A549 (cell line): ENCODE data around the gene PRKN. TPM values are rescaled to one million over a fixed set of nuclear protein-coding genes. Genes with fewer than 3 reads are reported as not detected.

Source experiments
- ATAC-seq, 2 experiments: fragments of 200-7000 bp in 1 of 2; fragments of >200 bp in 1 of 2; cut with Nextera tagmentation in 1 of 2; cut with Tn5 transposase in 1 of 2; 3 replicates each; pipeline versions ENCODE4 v1.8.0 to v1.9.1; 2018 to 2020; ENCODE audit warnings: mild to moderate bottlenecking in 1 of 2, moderate library complexity in 1 of 2
- CTCF ChIA-PET: fragments of 300-600 bp; sonication (Branson Sonifier 250); formaldehyde crosslinking; extraction: SDS; loops from one replicate; lab custom pipeline; 2021; ENCODE audit warnings: antibody characterized with exemption, inconsistent platforms; lab: Yijun Ruan, JAX
- POLR2A ChIA-PET: fragments of 350-600 bp; formaldehyde crosslinking; extraction: SDS; loops from one replicate; lab custom pipeline; 2021; ENCODE audit warnings: antibody characterized with exemption, inconsistent platforms; lab: Yijun Ruan, JAX
- DNase-seq, 2 experiments: peaks; one replicate each; pipeline versions ENCODE4 v3.0.0 to v3.0.0-alpha.2; 2011 to 2016; ENCODE audit warnings: low read depth in 1 of 2, low spot score in 1 of 2
- FAIRE-seq: peaks from 2 replicates; lab custom pipeline; 2011; peaks lifted over from hg19 to GRCh38; lab: Jason Lieb, UNC
- H3K27ac ChIP-seq, 2 experiments: fragments of >200 bp; sonication (Bioruptor Twin); formaldehyde crosslinking; 3 replicates each; pipeline ENCODE4 v1.5.1; 2016 to 2017
- H3K4me1 ChIP-seq: fragments of >200 bp; sonication (Bioruptor Twin); formaldehyde crosslinking; 3 replicates; pipeline ENCODE4 v1.6.1; 2016
- H3K4me2 ChIP-seq: fragments of >200 bp; sonication (Bioruptor Twin); formaldehyde crosslinking; 3 replicates; pipeline ENCODE4 v1.6.1; 2016
- H3K4me3 ChIP-seq: fragments of >200 bp; sonication (Bioruptor Twin); formaldehyde crosslinking; 3 replicates; pipeline ENCODE4 v1.5.1; 2016
- H3K9me3 ChIP-seq: fragments of >200 bp; sonication (Bioruptor Twin); formaldehyde crosslinking; 3 replicates; pipeline ENCODE4 v1.6.1; 2016
- ATOH8 ChIP-seq: fragments of 250-450 bp; sonication (Bioruptor Pico); IDR thresholded peaks from 2 replicates; pipeline ENCODE4 v1.5.0; 2020; ENCODE audit warnings: low read depth, mild to moderate bottlenecking, moderate library complexity
- CHD2 ChIP-seq: fragments of 150-350 bp; IDR thresholded peaks from 2 replicates; pipeline ENCODE4 v1.6.1; 2014; ENCODE audit warnings: low read length; ENCODE audit not compliant: partially characterized antibody
- FOSB ChIP-seq: fragments of 250-450 bp; sonication (Bioruptor Pico); IDR thresholded peaks from 2 replicates; pipeline ENCODE4 v1.5.0; 2020; ENCODE audit warnings: mild to moderate bottlenecking, moderate library complexity
- FOSL2 ChIP-seq, 2 experiments: fragments of 450-650 bp in 1 of 2; fragments of >200 bp in 1 of 2; sonication (Bioruptor Twin) in 1 of 2; formaldehyde crosslinking; IDR thresholded peaks; 2 replicates each; pipeline versions ENCODE4 v1.5.0 to v1.6.1; 2016 to 2020; ENCODE audit warnings: mild to moderate bottlenecking in 1 of 2, moderate library complexity in 1 of 2
- HES2 ChIP-seq: fragments of >200 bp; sonication (Bioruptor Twin); formaldehyde crosslinking; IDR thresholded peaks from 2 replicates; pipeline ENCODE4 v1.6.1; 2016
- HOXA7 ChIP-seq: fragments of 250-450 bp; sonication (Bioruptor Pico); IDR thresholded peaks from 2 replicates; pipeline ENCODE4 v1.5.0; 2020; ENCODE audit warnings: mild to moderate bottlenecking, moderate library complexity
- HOXB5 ChIP-seq: fragments of 250-450 bp; sonication (Bioruptor Pico); IDR thresholded peaks from 2 replicates; pipeline ENCODE4 v1.5.0; 2020; ENCODE audit warnings: mild to moderate bottlenecking, moderate library complexity
- JUN ChIP-seq, 2 experiments: fragments of >200 bp; sonication (Bioruptor Twin); formaldehyde crosslinking; IDR thresholded peaks; 2 replicates in 1 of 2; 3 replicates in 1 of 2; pipeline ENCODE4 v1.6.1; 2016 to 2017
- KDM1A ChIP-seq: fragments of 200-600 bp; sonication (generic); IDR thresholded peaks from 2 replicates; pipeline ENCODE4 v1.6.1; 2016; ENCODE audit warnings: low read depth, mild to moderate bottlenecking
- KDM5A ChIP-seq: fragments of 200-600 bp; sonication (generic); IDR thresholded peaks from 2 replicates; pipeline ENCODE4 v1.6.1; 2016; ENCODE audit warnings: antibody characterized with exemption, mild to moderate bottlenecking
- MAFK ChIP-seq: fragments of 450-650 bp; IDR thresholded peaks from 2 replicates; pipeline ENCODE4 v1.6.1; 2014; ENCODE audit not compliant: partially characterized antibody
- RAD21 ChIP-seq, 2 experiments: fragments of >200 bp in 1 of 2; sonication (Bioruptor Twin) in 1 of 2; formaldehyde crosslinking in 1 of 2; IDR thresholded peaks in 1 of 2; conservative IDR thresholded peaks in 1 of 2; 2 replicates in 1 of 2; 3 replicates in 1 of 2; pipeline ENCODE4 v1.6.1; 2012 to 2018; ENCODE audit warnings: inconsistent platforms in 1 of 2
- TFCP2L1 ChIP-seq: fragments of 250-450 bp; sonication (Bioruptor Pico); IDR thresholded peaks from 2 replicates; pipeline ENCODE4 v1.5.0; 2021; ENCODE audit warnings: mild to moderate bottlenecking
- USF2 ChIP-seq: fragments of 450-650 bp; IDR thresholded peaks from 2 replicates; pipeline ENCODE4 v1.6.1; 2014; ENCODE audit warnings: antibody characterized with exemption
- WGBS: methylation state at CpG from one replicate; pipeline ENCODE4 v1.1.6; 2017; ENCODE audit errors: missing lambda C conversion rate; 5-methylcytosine and 5-hydroxymethylcytosine counted together
- polyA plus RNA-seq, 4 experiments: library from polyadenylated mRNA; depleted of rRNA in 3 of 4; stranded (reverse); fragments of >200 nt; fragmentation: RNase III in 1 of 4; extraction: RNeasy Plus Mini Kit Qiagen cat#74134 plus additional on column Dnase treatment in 1 of 4; gene quantifications; 2 replicates in 3 of 4; 3 replicates in 1 of 4; pipeline ENCODE4 v1.2.3, GENCODE V29; 2011 to 2017
- TF ChIP-seq, protein P1 (sequence below): IDR thresholded peaks from 2 replicates; pipeline ENCODE4 v1.6.1; 2012
- TF ChIP-seq, protein P2 (sequence below): fragments of >200 bp; sonication (Bioruptor Twin); formaldehyde crosslinking; IDR thresholded peaks from 3 replicates; pipeline ENCODE4 v1.6.1; 2016
- TF ChIP-seq, protein P3 (sequence below): fragments of 200-600 bp; sonication (generic); IDR thresholded peaks from 2 replicates; pipeline ENCODE4 v1.6.1; 2016; ENCODE audit warnings: antibody characterized with exemption, mild to moderate bottlenecking, moderate library complexity
- TF ChIP-seq, protein P4 (sequence below): fragments of 150-350 bp; IDR thresholded peaks from 2 replicates; pipeline ENCODE4 v1.6.1; 2014; ENCODE audit warnings: low read depth, mild to moderate bottlenecking, low read length

PRKN gene
- polyA plus RNA-seq, 2 of the 4 experiments (the other 2 are of a cell fraction) = 0.36 to 0.39 TPM

DNA sequence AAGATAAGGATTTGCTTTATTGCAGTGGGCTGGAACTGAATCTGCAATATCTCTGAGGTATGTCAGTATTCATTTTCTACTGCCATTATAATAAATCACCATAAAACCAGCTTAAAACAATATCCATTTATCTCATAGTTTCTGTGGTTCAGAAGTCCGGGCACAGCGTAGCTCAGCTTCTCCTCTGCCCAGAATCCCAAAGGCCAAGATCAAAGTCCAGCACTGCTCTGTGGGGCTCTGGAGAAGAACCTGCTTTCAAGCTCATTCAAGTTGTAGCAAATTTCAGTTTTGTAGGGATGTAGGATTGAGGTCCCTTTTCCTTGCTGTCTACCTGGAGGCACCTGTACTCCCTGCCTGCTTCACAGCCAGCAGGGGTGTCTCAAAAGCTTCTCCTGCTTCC lies 1113.9 kb downstream of the PRKN start (continued):
- TF ChIP-seq HOXB5 (CRISPR knock-in tag) (no peak), CHD2 (no peak), JUN (IDR thresholded peaks at IDR 0.05) (no peak), HOXA7 (CRISPR knock-in tag) (no peak)

DNA sequence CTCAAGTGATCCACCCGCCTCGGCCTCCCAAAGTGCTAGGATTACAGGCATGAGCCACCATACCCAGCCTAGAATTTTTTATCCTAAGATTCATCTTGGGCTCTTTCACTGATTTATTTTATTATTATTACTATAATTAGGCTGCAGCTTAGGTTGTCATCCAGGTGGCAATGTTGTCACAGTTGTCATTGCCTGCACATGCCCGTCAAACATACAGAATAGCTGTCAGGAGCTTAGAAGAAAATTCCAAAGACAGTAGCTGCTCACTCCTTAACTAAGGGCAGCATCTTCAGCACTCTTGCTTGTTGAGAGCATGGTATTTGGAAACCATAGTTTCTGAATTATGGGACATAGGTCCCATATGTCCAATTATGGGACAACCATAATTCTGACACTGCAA lies 1118.8 kb downstream of the PRKN start:
- ATAC-seq (no peak), DNase-seq (no peak), FAIRE-seq (no peak)
- ChIA-PET POLR2A (no interaction called here), CTCF (interaction anchor here (1.6 kb wide), 1 partner anchor 10 kb away, joined by 3 read pairs; no protein-coding TSS in a partner anchor)
- TF ChIP-seq USF2 (no peak), FOSB (CRISPR knock-in tag) (no peak), KDM5A (no peak), FOSL2 (IDR thresholded peaks at IDR 0.05) (no peak), FOSL2 (CRISPR knock-in tag; IDR thresholded peaks at IDR 0.05) (no peak), TFCP2L1 (CRISPR knock-in tag) (no peak), RAD21 (conservative IDR thresholded peaks at IDR 0.05 in 1 of 2, IDR thresholded peaks at IDR 0.05 in 1 of 2) (no peak), ATOH8 (no peak), HES2 (no peak), MAFK (no peak), KDM1A (no peak)
- TF ChIP-seq, protein P1, sequence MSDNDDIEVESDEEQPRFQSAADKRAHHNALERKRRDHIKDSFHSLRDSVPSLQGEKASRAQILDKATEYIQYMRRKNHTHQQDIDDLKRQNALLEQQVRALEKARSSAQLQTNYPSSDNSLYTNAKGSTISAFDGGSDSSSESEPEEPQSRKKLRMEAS = no peak
- TF ChIP-seq, protein P2, sequence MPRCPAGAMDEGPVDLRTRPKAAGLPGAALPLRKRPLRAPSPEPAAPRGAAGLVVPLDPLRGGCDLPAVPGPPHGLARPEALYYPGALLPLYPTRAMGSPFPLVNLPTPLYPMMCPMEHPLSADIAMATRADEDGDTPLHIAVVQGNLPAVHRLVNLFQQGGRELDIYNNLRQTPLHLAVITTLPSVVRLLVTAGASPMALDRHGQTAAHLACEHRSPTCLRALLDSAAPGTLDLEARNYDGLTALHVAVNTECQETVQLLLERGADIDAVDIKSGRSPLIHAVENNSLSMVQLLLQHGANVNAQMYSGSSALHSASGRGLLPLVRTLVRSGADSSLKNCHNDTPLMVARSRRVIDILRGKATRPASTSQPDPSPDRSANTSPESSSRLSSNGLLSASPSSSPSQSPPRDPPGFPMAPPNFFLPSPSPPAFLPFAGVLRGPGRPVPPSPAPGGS = no peak
- TF ChIP-seq, protein P3, sequence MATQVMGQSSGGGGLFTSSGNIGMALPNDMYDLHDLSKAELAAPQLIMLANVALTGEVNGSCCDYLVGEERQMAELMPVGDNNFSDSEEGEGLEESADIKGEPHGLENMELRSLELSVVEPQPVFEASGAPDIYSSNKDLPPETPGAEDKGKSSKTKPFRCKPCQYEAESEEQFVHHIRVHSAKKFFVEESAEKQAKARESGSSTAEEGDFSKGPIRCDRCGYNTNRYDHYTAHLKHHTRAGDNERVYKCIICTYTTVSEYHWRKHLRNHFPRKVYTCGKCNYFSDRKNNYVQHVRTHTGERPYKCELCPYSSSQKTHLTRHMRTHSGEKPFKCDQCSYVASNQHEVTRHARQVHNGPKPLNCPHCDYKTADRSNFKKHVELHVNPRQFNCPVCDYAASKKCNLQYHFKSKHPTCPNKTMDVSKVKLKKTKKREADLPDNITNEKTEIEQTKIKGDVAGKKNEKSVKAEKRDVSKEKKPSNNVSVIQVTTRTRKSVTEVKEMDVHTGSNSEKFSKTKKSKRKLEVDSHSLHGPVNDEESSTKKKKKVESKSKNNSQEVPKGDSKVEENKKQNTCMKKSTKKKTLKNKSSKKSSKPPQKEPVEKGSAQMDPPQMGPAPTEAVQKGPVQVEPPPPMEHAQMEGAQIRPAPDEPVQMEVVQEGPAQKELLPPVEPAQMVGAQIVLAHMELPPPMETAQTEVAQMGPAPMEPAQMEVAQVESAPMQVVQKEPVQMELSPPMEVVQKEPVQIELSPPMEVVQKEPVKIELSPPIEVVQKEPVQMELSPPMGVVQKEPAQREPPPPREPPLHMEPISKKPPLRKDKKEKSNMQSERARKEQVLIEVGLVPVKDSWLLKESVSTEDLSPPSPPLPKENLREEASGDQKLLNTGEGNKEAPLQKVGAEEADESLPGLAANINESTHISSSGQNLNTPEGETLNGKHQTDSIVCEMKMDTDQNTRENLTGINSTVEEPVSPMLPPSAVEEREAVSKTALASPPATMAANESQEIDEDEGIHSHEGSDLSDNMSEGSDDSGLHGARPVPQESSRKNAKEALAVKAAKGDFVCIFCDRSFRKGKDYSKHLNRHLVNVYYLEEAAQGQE = no peak
- TF ChIP-seq, protein P4, sequence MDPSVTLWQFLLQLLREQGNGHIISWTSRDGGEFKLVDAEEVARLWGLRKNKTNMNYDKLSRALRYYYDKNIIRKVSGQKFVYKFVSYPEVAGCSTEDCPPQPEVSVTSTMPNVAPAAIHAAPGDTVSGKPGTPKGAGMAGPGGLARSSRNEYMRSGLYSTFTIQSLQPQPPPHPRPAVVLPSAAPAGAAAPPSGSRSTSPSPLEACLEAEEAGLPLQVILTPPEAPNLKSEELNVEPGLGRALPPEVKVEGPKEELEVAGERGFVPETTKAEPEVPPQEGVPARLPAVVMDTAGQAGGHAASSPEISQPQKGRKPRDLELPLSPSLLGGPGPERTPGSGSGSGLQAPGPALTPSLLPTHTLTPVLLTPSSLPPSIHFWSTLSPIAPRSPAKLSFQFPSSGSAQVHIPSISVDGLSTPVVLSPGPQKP = no peak
- no peaks in the 10 kb centered on the region for H3K4me1 ChIP-seq
- 76% methylated on average over 3 of the region's 3 CpGs for WGBS
- H3K9me3 ChIP-seq = no peaks in the 10 kb centered on the region
- H3K4me3 ChIP-seq = no peak overlapping the region
- H3K27ac ChIP-seq = no peak overlapping the region
- no peak overlapping the region for H3K4me2 ChIP-seq
